Activated CD4-positive, alpha-beta T cell treated with anti-CD3 and anti-CD28 coated beads, Interleukin-2, amount 50 U/mL, for 48 hours (primary cell): ENCODE measurements around the gene SMAD4.
"Not testable (repeated sequence)": the region's sequence is repeated elsewhere in the genome, so short reads cannot be mapped to it uniquely, and the experiment has no call there.

Experiments
- DNase-seq, 2 experiments: peaks; one replicate each; pipeline ENCODE4 v3.0.0-alpha.2; 2020

Gene SMAD4

GRCh38 chr18:51029694-51030536, at the start of gene SMAD4:
TSS of gene SMAD4 (plus strand) at chr18:51030213. CDS start at chr18:51047047, 16,834 bp downstream.
- peak; percentile 99 for DNase-seq

GRCh38 chr18:50981381-50981780, 48.6 kb upstream of the SMAD4 start:
- DNase-seq = no peak

GRCh38 chr18:50982086-50982801, 47.8 kb upstream of the SMAD4 start:
- no peak for DNase-seq

- no peak for DNase-seq
These were observed 47.2 kb upstream of the SMAD4 start for GRCh38 chr18:50982802-50983179.

GRCh38 chr18:50986360-50987087, 43.5 kb upstream of the SMAD4 start:
- DNase-seq = no peak

- no peak for DNase-seq
These were observed 42.8 kb upstream of the SMAD4 start for GRCh38 chr18:50987261-50987660.

DNA sequence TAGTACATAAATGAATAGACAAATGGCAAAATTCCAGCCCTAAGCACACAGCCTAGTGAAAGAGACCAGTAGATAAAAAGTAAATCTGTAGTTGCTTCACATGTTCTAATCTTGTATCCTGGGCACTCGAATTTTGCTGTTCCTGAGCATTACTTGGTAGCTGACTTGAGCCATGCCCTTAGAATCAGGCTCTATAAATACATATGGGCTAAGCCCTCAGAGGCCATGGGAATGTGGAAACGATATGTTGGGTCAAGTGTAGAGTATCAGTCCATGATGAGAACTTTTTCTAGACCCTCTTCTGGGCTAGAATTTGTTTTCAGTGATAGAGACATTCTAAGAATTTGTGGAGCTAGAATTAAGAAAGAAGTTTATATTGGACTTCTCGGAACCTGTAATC, 40.3 kb upstream of the SMAD4 start:
- DNase-seq = no peak

- no peak for DNase-seq
These were observed 37.7 kb upstream of the SMAD4 start for GRCh38 chr18:50992351-50992762.

GRCh38 chr18:50994031-50994430, 36.0 kb upstream of the SMAD4 start:
- no peak for DNase-seq

DNA sequence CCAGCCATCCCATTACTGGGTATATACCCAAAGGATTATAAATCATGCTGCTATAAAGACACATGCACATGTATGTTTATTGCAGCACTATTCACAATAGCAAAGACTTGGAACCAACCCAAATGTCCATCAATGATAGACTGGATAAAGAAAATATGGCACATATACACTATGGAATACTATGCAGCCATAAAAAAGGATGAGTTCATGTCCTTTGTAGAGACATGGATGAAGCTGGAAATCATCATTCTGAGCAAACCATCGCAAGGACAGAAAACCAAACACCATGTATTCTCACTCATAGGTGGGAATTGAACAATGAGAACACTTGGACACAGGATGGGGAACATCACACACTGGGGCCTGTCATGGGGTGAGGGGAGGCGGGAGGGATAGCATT, 26.8 kb upstream of the SMAD4 start:
- DNase-seq = not testable (repeated sequence)

GRCh38 chr18:51006061-51006818, 23.8 kb upstream of the SMAD4 start:
- no peak for DNase-seq

GRCh38 chr18:51006948-51007789, 22.8 kb upstream of the SMAD4 start:
- no peak for DNase-seq

DNA sequence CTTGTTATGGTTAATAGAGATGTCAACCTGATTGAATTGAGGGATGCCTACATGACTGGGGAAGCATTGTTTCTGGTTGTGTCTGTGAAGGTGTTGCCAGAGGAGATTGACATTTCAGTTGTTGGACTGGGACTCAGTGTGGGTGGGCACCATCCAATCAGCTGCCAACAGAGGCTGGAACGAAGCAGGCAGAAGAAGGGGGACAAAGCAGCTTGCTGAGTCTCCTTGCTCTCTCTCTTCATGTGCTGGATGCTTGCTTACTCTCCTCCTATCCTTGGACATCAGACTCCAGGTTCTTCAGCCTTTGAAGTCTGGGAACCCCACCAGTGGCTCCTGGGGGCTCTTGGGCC, 22.2 kb upstream of the SMAD4 start:
- DNase-seq = no peak

GRCh38 chr18:51009072-51009471, 20.9 kb upstream of the SMAD4 start:
- DNase-seq = no peak

- DNase-seq = no peak
These were observed 19.8 kb upstream of the SMAD4 start for GRCh38 chr18:51010218-51010617.

- no peak for DNase-seq
These were observed 18.3 kb upstream of the SMAD4 start for GRCh38 chr18:51011709-51012108.

DNA sequence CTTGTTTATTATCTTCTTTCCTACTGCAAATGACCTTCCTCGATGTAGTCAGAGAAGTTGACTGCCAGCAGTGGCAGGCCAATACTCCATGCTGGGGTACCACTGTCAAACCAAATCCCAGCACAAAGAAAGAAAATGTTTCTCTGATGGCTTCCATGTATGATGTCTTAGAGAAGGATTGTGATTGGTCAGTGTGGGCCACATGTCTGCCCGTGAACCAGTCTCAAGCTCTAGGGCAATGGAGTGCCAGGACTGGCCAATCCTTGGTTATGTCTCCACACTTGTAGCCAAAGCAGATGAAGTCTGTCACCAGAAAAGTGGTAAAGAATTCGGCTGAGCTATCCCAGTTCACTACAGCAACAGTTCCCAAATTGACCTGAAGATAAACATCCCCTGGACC, 17.6 kb upstream of the SMAD4 start:
- DNase-seq = no peak

- DNase-seq = no peak
These were observed 16.8 kb upstream of the SMAD4 start for GRCh38 chr18:51013259-51013658.

- no peak for DNase-seq
These were observed 12.7 kb upstream of the SMAD4 start for GRCh38 chr18:51017140-51017879.

DNA sequence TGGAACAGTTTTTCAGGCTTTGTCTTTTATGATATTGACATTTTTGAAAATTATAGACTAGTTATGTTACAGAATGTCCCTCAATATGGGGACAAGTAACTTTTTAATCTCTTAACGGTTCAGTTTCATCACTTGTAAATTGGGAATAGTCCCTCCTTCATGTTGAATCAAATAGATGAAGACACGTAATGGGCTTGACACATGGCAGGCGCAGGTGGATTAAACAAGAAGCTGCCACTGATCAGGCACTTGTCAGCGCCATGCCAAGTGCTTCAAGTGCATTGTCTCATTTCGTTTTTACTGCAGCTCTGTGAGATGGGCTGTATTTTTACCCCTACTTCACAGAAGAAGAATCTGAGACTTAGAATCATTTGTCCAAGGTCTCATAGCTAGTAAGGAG, 9.5 kb upstream of the SMAD4 start:
- DNase-seq = no peak
